ENCODE measurements around the gene CLEC7A.

Gene CLEC7A

GRCh38 chr12:10130042-10130441 lies at the start of gene CLEC7A:
Gene CLEC7A, minus strand, starts transcription at chr12:10130199. Its CDS starts 117 bp downstream, at chr12:10130082.
- no peak for TF ChIP-seq CTCF (IDR thresholded peaks at IDR 0.05; ENCODE audit: low read depth, low read length, missing control alignments)
- in situ Hi-C loops (cut with HindIII; ENCODE audit: low pct_ligation_motif_present, low sequenced_read_pairs): no loop called here
- Histone ChIP-seq H3K27me3 (replicated peaks) (no peaks in the 10 kb centered on the region), H3K4me3 (ENCODE audit: low read depth, low read length) (no peak within 1 kb of the TSS), H3K36me3 (replicated peaks) (no peaks in the 10 kb centered on the region), H3K27ac (no peak within 1 kb of the TSS)
- DNase-seq: no peak

GRCh38 chr12:10179776-10180181 lies 49.8 kb upstream of the CLEC7A start:
- no peak for TF ChIP-seq CTCF (IDR thresholded peaks at IDR 0.05; ENCODE audit: low read depth, low read length, missing control alignments)
- no peak for DNase-seq
- H3K36me3 ChIP-seq (replicated peaks): no peaks in the 10 kb centered on the region

GRCh38 chr12:10178821-10179220 lies 48.8 kb upstream of the CLEC7A start, which contains the start of gene TMEM52B:
Gene TMEM52B, plus strand, starts transcription at chr12:10179032. Its CDS starts 543 bp downstream, at chr12:10179575.
- TF ChIP-seq CTCF (IDR thresholded peaks at IDR 0.05; ENCODE audit: low read depth, low read length, missing control alignments): no peak
- Histone ChIP-seq H3K27ac (no peak within 1 kb of the TSS), H3K27me3 (replicated peaks) (no peaks in the 10 kb centered on the region), H3K36me3 (replicated peaks) (no peaks in the 10 kb centered on the region), H3K4me3 (ENCODE audit: low read depth, low read length) (no peak within 1 kb of the TSS)
- DNase-seq: no peak
- in situ Hi-C loops (cut with HindIII; ENCODE audit: low pct_ligation_motif_present, low sequenced_read_pairs): no loop called here

More at GRCh38 chr12:10179776-10180181, 49.8 kb upstream of the CLEC7A start:
- in situ Hi-C loops (cut with HindIII; ENCODE audit: low pct_ligation_motif_present, low sequenced_read_pairs): no loop called here
- Histone ChIP-seq H3K4me3 (ENCODE audit: low read depth, low read length) (no peak overlapping the region), H3K27me3 (replicated peaks) (no peaks in the 10 kb centered on the region), H3K27ac (no peak overlapping the region)

GRCh38 chr12:10175846-10176636 lies 46.0 kb upstream of the CLEC7A start:
- Histone ChIP-seq H3K4me3 (ENCODE audit: low read depth, low read length) (no peak overlapping the region), H3K36me3 (replicated peaks) (no peaks in the 10 kb centered on the region), H3K27me3 (replicated peaks) (no peaks in the 10 kb centered on the region), H3K27ac (no peak overlapping the region)
- no peak for DNase-seq
- in situ Hi-C loops (cut with HindIII; ENCODE audit: low pct_ligation_motif_present, low sequenced_read_pairs): no loop called here
- no peak for TF ChIP-seq CTCF (IDR thresholded peaks at IDR 0.05; ENCODE audit: low read depth, low read length, missing control alignments)

- H3K27ac ChIP-seq: no peak overlapping the region
- in situ Hi-C loops (cut with HindIII; ENCODE audit: low pct_ligation_motif_present, low sequenced_read_pairs): no loop called here
- no peaks in the 10 kb centered on the region for H3K36me3 ChIP-seq (replicated peaks)
- no peak overlapping the region for H3K4me3 ChIP-seq (ENCODE audit: low read depth, low read length)
- H3K27me3 ChIP-seq (replicated peaks): no peaks in the 10 kb centered on the region
- DNase-seq: no peak
- TF ChIP-seq CTCF (IDR thresholded peaks at IDR 0.05; ENCODE audit: low read depth, low read length, missing control alignments): no peak
Measured at GRCh38 chr12:10174986-10175614, 45.1 kb upstream of the CLEC7A start.

Data from brain microvascular endothelial cell (primary cell).